Measurements from ENCODE around the gene TPI1.

Gene TPI1

GRCh38 chr12:6828781-6829535, 38.4 kb upstream of the TPI1 start:
- no peak for DNase-seq

GRCh38 chr12:6829536-6830220, 37.7 kb upstream of the TPI1 start:
- DNase-seq: no peak

GRCh38 chr12:6830286-6830890, 36.9 kb upstream of the TPI1 start:
- DNase-seq: no peak

- DNase-seq: no peak
Observed at GRCh38 chr12:6830999-6831398, 36.3 kb upstream of the TPI1 start.

- DNase-seq: no peak
Observed at GRCh38 chr12:6831450-6831995, 35.8 kb upstream of the TPI1 start.

GRCh38 chr12:6832125-6832524, 35.2 kb upstream of the TPI1 start:
- no peak for DNase-seq

- no peak for DNase-seq
Observed at GRCh38 chr12:6833189-6833890, 34.0 kb upstream of the TPI1 start.

- no peak for DNase-seq
Observed at GRCh38 chr12:6834254-6834653, 33.1 kb upstream of the TPI1 start.

GRCh38 chr12:6834873-6835272, 32.5 kb upstream of the TPI1 start:
- DNase-seq: no peak

GRCh38 chr12:6836851-6837250, 30.5 kb upstream of the TPI1 start:
- DNase-seq: no peak

GRCh38 chr12:6837370-6838060, 29.8 kb upstream of the TPI1 start:
- no peak for DNase-seq

- no peak for DNase-seq
Observed at GRCh38 chr12:6838854-6839253, 28.5 kb upstream of the TPI1 start.

- peak; percentile 30 for DNase-seq
Observed at GRCh38 chr12:6839482-6840201, 27.7 kb upstream of the TPI1 start.

- no peak for DNase-seq
Observed at GRCh38 chr12:6840330-6840729, 27.0 kb upstream of the TPI1 start.

GRCh38 chr12:6840761-6841515, 26.4 kb upstream of the TPI1 start, which contains the start of gene GNB3:
TSS of gene GNB3 (plus strand) at chr12:6840925. CDS start at chr12:6841288, 363 bp downstream.
- DNase-seq: no peak

- DNase-seq: no peak
Observed at GRCh38 chr12:6842075-6842474, 25.3 kb upstream of the TPI1 start.

- no peak for DNase-seq
Observed at GRCh38 chr12:6843118-6843902, 24.0 kb upstream of the TPI1 start.

- no peak for DNase-seq
Observed at GRCh38 chr12:6845395-6845794, 21.9 kb upstream of the TPI1 start.

- DNase-seq: no peak
Observed at GRCh38 chr12:6846316-6846869, 20.9 kb upstream of the TPI1 start.

- no peak for DNase-seq
Observed at GRCh38 chr12:6847676-6848075, 19.7 kb upstream of the TPI1 start.

Data from NCI-H1436 treated with DMSO at 0.1 percent for 48 hours (cell line).